ENCODE results near the gene TP53I3.
"Not testable (repeated sequence)": the region's sequence is repeated elsewhere in the genome, so short reads cannot be mapped to it uniquely, and the experiment has no call there.

The TP53I3 gene

GRCh38 chr2:24095171-24095677, 10.6 kb upstream of the TP53I3 start:
- FAIRE-seq, result not testable (repeated sequence)

- not testable (repeated sequence) for FAIRE-seq
Measured at GRCh38 chr2:24093270-24093669, 8.6 kb upstream of the TP53I3 start.

- no peak for FAIRE-seq
Measured at GRCh38 chr2:24088821-24089359, 4.3 kb upstream of the TP53I3 start.

- FAIRE-seq, result no peak
Measured at GRCh38 chr2:24087032-24087431, 2.4 kb upstream of the TP53I3 start.

- FAIRE-seq, result no peak
Measured at GRCh38 chr2:24086241-24086640, 1.6 kb upstream of the TP53I3 start.

- no peak for FAIRE-seq
Measured at GRCh38 chr2:24085200-24085489, 511 bp upstream of the TP53I3 start.

GRCh38 chr2:24083567-24084385, 858 bp downstream of the TP53I3 start:
- FAIRE-seq, result no peak

GRCh38 chr2:24082787-24083566, 1.7 kb downstream of the TP53I3 start:
- FAIRE-seq, result no peak

- FAIRE-seq, result no peak
Measured at GRCh38 chr2:24080701-24081100, 3.9 kb downstream of the TP53I3 start.

- no peak for FAIRE-seq
Measured at GRCh38 chr2:24077879-24078278, 6.8 kb downstream of the TP53I3 start.

- no peak for FAIRE-seq
Measured at GRCh38 chr2:24077535-24077877, 7.1 kb downstream of the TP53I3 start.

- no peak for FAIRE-seq
Measured at GRCh38 chr2:24076849-24077534, 7.6 kb downstream of the TP53I3 start.

- FAIRE-seq, result peak; percentile 77
Measured at GRCh38 chr2:24075915-24076848, 8.5 kb downstream of the TP53I3 start, which contains the start of gene SF3B6. TSS of gene SF3B6 (minus strand) at chr2:24076326. CDS start at chr2:24076229, 97 bp downstream.

- FAIRE-seq, result no peak
Measured at GRCh38 chr2:24075259-24075658, 9.4 kb downstream of the TP53I3 start.

- FAIRE-seq, result no peak
Measured at GRCh38 chr2:24073816-24074215, 10.8 kb downstream of the TP53I3 start.

GRCh38 chr2:24072259-24072658, 12.4 kb downstream of the TP53I3 start:
- no peak for FAIRE-seq

GRCh38 chr2:24065341-24065740, 19.3 kb downstream of the TP53I3 start:
- no peak for FAIRE-seq

- FAIRE-seq, result no peak
Measured at GRCh38 chr2:24058564-24059271, 25.9 kb downstream of the TP53I3 start.

GRCh38 chr2:24055750-24056149, 28.9 kb downstream of the TP53I3 start:
- FAIRE-seq, result no peak

GRCh38 chr2:24054366-24055010, 30.1 kb downstream of the TP53I3 start:
- FAIRE-seq, result no peak

- FAIRE-seq, result no peak
Measured at GRCh38 chr2:24052951-24053350, 31.7 kb downstream of the TP53I3 start.

All from islet of Langerhans (tissue), 1 donor.